Medulla oblongata (tissue), 1 donor: ENCODE data around the gene TMEM223.
A peak's percentile ranks its signal among the peaks of the same experiment; 100 is the strongest.
"Not testable (repeated sequence)": the region's sequence is repeated elsewhere in the genome, so short reads cannot be mapped to it uniquely, and the experiment has no call there.

Experiments used
- DNase-seq: peaks from one replicate; pipeline ENCODE4 v3.0.0-alpha.2; 2015; ENCODE audit errors: extremely low spot score

Gene TMEM223

DNA sequence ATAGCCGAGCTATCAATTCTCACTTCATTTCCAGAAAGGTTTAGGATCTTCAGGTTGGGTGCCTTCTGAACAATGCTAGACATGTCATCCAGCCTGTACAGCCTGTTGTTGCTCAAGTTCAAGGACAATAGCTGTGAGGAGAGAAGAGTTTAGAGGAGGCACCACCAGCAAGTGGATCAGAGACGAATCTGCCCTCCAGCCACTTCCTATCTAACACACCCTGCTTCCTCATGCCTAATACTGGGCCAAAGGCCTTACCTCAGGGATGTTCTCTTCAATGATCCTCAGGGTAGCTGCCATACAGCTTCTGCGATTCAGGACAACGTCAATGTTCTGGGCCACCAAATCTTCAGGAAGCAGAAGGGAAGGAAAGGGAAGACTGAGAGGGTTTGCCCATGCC, 9.3 kb upstream of the TMEM223 start:
- DNase-seq, result no peak

GRCh38 chr11:62799486-62799885, 7.7 kb upstream of the TMEM223 start:
- no peak for DNase-seq

- DNase-seq, result no peak
Measured at GRCh38 chr11:62796281-62796680, 4.5 kb upstream of the TMEM223 start.

DNA sequence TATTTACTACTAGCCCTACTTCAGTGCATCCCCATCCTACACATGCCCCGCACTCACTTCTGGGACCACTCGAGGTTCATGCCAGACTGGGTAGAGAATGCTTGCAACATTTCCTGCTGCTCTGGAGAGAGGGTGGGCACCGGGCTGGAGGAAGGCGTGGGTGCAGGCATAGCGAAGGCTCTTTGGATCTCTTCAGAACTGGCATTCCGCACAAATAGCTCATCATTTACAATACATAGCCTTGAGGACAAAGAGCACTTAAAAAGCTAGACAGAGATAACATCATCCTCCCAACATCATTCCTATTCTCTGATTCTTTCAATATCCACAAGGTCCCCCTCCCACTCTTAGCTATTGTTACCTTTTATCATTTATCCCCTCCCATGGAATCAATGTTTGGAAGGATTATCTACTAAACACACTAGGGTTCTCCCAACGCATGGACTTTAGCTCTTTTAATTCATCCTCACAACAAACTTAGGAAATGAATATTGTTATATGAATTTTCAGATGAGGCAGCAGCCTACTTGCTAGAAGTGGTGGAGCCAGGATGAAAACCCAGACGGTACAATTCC, 2.5 kb upstream of the TMEM223 start:
- DNase-seq, result no peak

- DNase-seq, result no peak
Measured at GRCh38 chr11:62792202-62792575, 383 bp upstream of the TMEM223 start.

DNA sequence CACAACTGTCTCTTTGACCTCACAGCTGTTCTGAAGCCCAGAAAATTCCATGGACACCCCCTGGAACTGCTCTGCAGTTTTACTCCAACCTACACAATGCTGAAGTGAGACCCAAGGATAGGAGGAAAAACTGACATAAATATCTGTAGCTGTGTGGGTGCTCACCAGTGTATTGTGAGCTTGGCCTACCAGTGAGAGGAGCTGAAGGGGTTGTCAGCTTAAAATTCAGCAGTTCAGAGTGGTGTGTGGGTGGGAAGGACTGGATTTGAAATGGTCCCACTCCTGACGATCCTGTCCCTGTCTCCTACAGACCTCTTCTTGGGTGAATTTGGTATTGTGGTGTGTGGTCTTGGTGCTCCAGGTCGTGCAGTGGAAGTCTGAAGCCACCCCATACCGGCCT, 2.2 kb downstream of the TMEM223 start:
- DNase-seq, result no peak

- no peak for DNase-seq
Measured at GRCh38 chr11:62788991-62789390, 2.8 kb downstream of the TMEM223 start.

- DNase-seq, result peak; percentile 99
Measured at GRCh38 chr11:62787005-62787759, 4.6 kb downstream of the TMEM223 start, which contains the start of gene TMEM179B. Gene TMEM179B (plus strand): TSS chr11:62787402. CDS start chr11:62787432, 30 bp downstream.

DNA sequence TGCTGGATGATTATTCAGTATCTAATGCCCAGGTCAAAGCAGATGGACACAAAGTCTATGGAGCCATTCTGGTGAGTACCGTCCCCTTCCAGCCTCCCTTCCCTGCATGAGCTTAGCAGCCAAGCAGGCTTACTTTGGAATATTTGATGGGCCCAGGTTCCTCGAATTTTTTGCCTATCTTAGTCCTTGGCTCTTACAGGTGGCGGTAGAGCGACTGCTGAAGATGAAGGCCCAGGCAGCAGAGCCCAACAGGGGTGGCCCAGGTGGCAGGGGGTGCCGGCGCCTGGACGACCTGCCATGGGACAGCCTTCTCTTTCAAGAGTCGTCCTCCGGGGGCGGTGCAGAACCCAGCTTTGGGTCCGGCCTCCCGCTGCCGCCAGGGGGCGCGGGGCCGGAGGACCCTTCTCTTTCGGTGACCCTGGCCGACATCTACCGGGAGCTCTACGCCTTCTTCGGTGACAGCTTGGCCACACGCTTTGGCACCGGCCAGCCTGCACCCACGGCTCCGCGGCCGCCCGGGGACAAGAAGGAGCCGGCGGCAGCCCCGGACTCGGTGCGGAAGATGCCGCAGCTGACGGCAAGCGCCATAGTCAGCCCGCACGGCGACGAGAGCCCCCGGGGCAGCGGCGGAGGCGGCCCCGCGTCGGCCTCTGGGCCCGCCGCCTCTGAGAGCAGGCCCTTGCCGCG, 5.3 kb downstream of the TMEM223 start:
- peak; percentile 92 for DNase-seq

DNA sequence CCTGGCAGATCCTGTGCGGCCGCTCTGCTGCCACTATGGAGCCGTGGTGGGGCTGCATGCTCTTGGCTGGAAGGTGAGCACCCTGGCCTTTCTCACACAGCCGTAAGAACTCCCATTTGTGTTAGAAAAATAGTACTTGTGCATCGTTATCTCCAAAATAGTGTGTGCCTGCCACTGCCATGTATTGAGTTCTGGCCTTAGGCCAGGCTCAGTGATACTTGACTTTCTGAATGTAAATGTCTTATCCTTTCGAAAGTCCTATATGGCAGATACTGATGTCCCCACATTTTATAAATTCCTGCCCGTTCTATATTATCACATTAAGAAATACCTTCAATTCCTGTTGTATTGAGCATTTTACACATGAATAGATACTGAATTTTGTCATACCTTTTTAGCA, 9.1 kb downstream of the TMEM223 start:
- DNase-seq, result no peak

GRCh38 chr11:62778441-62778840, 13.4 kb downstream of the TMEM223 start:
- no peak for DNase-seq

DNA sequence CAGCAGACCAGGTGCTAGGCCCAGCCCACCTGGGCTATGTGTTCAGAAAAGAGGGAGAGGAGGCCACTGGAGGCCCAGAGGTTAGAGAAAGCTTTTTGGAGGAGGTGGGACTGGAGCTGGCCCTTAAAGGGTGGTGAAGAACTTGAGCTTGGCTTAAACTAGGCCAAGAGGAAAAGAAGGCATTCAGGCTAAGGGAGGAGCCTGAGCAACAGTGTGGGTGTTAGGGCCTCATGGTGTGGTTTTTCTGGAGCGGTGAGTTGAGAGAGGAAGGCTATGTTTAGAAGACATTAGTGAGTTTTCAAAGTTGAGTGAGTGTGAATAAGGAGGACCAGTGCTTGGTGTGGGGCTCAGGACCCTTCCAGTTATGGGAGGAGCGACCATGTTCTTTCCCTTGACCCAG, 14.4 kb downstream of the TMEM223 start:
- DNase-seq, result no peak

GRCh38 chr11:62775646-62776045, 16.2 kb downstream of the TMEM223 start:
- DNase-seq, result no peak

GRCh38 chr11:62774407-62774806, 17.4 kb downstream of the TMEM223 start:
- DNase-seq, result no peak

DNA sequence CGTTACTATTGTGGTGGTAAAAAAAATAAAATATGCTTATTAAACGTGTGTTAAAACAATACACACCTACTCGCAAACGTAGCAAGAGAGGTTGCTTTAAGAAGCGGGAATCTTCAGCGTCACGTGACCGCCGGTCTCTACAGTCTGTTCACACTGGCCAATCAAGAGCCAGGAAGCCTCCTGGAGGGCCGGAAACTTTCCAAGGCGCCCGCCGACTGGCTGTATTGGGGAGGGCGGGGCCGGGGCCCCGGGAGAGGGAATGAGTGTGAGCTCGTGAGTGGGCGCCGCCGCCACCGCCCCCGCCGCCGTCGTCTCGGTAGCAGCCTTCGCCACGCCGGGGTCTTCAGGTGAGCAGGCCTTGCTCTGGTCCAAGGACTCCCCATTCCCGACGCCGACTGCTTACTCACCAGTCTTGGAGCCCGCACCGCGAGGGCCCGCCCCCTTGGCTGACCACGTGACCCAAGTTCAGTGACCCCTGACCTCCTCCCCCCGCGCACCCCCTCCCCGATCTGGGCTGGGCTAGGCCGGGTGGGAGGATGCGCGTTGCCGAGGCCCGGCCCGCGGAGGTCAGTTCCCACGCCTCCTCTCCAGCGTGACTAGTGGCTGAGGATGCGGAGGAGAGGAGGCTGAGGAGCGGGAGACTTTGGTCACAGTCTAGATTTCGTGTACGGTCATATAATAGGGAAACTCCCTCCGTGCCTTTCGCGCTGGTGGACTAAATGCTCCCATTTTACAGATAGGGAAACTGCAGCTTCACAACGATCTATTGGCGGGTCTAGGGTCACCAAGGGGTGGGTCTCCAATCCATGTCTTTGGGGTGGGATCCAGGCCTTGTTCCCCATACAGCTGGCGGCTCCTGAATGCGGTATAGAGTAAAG, 20.4 kb downstream of the TMEM223 start, which contains the start of gene TAF6L:
TAF6L (plus strand) TSS at position 253 of the 878 bp plus-strand sequence. CDS start 4,388 bp downstream, outside the sequence.
- DNase-seq, result peak; percentile 99

DNA sequence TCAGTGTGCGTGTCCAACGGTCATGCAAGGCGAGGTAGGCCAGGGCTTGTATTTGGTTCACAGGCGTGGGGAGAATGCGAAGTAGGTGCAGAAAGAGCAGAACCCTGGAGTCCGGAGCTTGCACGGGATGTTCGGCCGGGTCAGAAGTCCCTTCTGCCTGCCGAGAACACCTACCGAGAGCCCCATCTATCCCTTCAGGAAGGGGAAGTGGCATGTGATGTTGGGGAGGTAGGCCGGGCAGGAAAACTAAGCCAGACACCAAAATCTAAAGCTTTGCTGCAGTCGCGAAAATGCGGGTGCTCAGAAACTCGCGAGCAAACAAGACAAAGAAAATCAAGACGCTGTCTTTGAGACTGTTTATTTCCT, 21.0 kb downstream of the TMEM223 start:
- DNase-seq, result no peak

- DNase-seq, result not testable (repeated sequence)
Measured at GRCh38 chr11:62760867-62761227, 31.0 kb downstream of the TMEM223 start.

DNA sequence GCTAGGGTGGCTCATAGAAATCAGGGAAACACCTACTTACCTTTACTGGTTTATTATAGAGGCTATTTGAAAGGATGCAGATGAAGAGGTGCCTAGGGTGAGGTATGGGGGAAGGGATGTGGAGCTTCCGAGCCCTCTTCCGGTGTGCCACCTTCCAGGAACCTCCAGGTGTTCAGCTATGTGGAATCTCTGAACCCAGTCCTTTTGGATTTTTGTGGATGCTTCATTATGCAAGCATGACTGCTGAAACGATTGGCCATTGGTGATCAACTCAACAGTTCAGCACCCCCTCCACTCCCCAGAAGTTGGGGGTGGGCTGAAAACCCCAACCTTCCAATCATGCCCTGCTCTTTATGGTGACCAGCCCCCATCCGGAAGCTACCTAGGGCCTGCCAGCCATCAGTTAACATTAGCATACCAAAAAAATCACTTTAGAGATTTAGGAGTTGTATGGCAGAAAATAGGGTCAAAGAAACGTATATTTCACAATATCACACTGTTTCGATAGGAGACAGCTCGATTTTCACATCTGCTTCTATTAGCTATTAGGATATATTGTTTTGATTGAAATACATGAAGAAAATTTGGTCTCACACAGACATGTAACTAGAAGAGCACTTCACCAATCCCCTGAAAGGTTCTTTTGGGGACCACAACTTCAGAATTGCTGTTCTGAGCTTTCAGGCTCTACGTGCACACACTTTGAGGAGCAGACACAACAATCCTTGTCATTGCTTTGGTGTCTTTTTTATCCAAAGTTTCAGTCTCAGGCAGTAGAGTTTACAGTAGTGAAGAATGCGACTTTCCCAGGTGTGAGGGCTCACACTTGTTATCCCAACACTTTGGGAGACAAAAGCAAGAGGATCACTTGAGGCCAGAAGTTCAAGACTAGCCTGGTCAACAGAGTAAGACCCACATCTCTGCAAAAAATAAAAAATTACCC, 33.7 kb downstream of the TMEM223 start:
- DNase-seq, result no peak

DNA sequence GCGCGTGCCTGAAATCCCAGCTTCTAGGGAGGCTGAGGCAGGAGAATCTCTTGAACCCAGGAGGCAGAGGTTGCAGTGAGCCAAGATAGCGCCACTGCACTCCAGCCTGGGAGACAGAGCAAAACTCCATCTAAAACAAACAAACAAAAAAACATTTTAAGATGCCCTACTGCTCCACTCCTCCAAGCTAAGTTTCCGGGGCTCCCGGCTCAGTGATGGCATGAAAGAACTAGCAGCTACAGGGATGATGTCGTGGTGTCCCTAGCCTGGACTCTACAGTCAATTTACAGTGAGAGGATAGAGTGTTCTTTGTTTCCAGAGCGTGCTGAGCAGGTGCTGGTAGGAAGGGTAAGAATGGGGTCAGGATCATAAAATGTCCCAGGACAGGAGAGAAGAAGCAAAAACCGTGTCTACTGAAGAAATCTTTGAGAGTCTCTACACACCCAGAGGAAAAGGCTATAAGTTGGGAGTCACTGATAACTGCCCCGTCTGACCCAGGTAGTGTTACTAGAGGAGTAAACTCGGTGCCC, 36.7 kb downstream of the TMEM223 start:
- peak; percentile 52 for DNase-seq
